HS-27A (cell line): ENCODE measurements around the gene STXBP6.
"Not testable (repeated sequence)": the region's sequence is repeated elsewhere in the genome, so short reads cannot be mapped to it uniquely, and the experiment has no call there.

Experiments used
- DNase-seq: peaks from one replicate; pipeline ENCODE4 v3.0.0-alpha.2; 2012; ENCODE audit warnings: low read depth, missing footprints

STXBP6 gene

DNA sequence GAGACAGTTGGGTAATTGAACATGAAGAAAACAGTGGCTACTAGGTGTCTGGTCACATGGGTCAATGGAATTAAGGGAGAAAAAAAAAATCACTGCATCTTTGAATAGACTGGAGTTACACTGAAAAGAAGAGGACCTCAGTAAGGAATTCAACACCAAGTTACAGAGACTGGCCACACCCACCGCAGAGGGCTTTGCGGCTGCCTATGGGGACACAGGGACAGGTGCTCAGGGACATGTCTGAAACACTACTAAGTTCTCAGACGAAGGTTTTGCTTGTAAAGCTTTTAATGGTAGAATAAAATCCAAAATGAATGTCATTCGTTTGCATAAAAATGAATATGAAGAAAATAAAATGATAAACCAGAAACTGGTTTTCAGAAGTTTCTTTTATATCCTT is 93.8 kb downstream of the STXBP6 start:
- no peak for DNase-seq

DNA sequence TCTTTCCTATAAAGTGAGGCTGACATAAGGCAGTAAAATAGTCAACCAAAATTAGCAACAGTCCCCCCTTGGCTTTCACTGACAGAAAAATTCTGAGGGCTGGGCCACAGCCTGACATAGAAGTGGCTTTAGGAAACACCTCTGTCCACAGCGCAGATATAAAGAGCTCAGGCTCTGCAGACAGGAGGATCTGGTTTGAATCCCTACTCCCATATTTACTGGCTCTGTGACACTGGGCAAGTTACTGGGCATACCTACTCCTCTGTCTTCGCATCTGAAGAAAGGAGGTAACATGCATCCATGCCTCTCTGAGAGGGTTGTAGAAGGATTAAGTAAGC is 95.3 kb downstream of the STXBP6 start:
- no peak for DNase-seq

DNA sequence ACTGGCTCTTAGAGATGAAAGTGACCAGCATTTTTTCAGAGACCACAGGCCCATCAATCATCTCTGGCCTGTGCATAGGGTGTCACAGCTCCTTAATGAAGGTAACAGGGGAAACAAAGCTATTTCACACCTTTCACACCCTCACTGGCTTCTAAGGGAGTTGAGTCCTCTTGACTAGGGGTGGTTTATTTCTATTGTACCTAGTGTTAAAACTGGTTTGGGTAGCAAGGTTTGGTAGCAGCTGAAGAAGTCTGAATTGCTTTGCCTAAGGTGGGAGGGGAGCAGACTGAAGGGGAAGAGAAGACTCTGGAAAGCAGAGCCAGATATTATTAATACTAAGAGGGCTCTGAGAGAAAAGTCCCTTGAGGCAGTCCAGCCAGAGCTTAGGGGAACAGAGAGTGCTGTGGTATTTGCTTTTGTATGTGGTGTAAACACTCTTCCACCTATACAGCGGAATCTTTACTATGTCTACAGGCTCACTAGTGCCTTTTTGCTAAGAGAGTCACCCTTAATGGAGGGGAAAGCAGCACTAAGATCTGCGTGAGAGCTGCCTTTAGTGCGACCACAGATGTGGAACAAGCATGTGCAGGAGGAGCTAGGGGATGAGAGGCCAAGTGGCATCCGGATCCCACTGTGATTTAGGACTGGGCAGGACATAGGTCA is 95.8 kb downstream of the STXBP6 start:
- DNase-seq: no peak

DNA sequence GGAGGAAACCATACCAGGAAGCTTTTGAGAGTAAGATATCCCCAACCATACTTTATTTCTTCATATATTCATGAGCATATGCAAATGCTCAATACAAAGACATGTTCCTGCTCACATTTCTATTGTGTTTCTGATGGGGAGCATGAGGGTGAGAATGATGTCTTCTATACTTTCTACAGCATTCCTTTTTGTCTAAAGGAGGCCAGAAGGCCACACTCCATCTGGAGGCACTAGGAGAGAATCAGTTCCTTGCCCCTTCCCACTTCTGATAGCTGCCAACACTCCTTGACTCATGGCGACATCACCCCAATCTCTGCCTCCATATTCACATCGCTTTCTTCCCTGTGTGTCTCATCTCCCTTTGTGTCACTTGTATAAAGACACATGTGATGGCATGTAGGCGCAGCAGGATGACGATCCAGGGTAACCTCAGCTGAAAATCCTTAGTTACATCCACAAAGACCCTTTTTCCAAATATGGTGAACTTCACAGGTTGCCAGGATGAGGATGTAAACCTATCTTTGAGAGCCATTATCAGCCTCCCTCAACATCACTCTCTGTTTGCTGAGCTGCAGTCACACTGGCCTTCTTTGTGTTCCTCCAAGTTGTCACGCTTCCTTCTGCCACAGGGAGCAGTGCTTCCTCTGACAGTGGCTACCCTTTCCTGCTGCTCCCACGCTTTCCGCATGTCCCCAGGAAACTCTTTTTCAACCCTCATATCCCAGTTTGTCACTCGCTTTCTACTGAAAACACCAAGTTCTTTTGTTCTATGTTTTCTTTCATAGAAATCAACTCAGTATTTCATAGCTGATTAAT is 96.9 kb downstream of the STXBP6 start:
- DNase-seq: no peak

DNA sequence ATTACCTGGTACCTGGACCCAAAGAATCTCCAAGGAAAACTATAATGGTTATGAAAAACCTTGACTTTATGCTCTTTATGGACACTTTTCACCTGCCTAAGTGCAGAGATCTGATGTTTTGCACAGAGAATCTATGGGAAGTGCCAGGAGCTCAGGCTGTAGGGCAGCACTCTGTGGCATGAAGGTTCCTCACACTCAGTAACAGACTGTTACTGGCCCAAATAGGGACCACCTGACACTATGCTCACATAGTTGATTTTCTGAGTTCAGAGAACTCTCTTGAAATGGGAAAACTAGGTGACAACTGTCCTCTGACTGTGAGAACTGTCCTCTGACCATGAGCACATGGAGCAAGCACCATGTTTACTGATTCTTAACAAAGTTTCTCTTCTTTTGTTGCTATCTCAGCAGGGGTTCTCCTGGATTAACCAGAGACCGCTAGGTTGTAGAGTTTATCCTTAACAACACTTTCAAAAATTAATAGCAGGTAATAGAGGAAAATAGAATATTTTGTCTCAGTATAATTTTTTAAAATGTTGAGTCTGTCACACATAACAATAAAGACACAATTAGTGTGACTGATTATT is 101.6 kb downstream of the STXBP6 start:
- no peak for DNase-seq

DNA sequence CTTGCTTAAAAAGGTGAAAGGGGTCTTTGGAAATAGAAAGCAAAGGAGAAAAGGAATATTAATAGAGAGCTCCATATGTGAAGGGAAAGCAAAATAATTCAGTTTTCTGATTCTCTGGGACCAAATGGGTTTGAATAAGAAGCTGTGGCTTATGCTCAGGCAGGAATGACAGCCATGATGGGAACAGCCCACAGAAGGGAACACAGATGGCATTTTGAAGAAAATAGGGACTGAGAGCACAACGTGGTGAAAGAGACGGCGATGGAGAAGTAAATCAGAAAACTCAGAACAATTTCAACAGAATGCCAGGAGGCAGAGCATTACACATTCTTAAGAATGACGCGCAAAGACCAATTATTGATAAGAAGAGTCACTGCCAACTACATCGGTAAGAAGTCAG is 102.8 kb downstream of the STXBP6 start:
- no peak for DNase-seq

DNA sequence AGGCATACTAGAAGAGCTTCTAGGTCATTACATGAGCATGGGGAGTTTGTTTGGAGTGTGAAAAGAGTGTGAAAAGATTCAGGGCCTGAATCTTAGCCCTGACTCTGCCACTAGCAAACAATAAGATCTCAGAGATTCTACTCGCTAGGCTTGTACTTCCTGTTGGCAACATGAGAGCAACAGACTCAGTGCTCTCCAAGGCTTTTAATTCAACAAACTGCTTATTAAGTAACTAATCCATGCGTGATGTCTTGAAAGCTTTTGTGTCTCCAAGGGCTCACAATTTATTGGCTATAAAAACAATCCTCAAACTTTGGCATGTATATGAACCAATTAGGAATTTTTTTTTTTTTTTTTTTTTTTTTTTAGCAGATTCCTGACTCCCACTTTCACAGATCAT is 105.1 kb downstream of the STXBP6 start:
- no peak for DNase-seq

DNA sequence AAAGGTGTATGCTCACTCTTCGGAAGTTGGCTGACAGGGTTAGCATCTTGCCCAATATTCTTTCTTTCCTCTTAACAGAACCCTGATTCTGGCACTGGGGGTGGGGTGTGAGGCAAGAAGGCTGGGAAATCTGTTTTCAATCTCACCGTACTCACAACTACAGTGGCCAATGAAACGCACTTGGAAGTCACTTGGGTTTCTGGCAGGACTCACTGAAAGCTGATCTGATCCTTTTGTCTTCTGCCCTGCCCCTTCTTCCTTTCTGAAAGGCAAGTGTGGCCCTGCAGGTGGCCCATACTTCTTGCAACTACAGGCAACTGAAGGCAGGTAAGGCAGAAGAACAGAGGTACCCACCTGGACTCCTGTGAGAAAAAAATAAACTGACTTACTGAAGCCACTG is 106.9 kb downstream of the STXBP6 start:
- DNase-seq: no peak

DNA sequence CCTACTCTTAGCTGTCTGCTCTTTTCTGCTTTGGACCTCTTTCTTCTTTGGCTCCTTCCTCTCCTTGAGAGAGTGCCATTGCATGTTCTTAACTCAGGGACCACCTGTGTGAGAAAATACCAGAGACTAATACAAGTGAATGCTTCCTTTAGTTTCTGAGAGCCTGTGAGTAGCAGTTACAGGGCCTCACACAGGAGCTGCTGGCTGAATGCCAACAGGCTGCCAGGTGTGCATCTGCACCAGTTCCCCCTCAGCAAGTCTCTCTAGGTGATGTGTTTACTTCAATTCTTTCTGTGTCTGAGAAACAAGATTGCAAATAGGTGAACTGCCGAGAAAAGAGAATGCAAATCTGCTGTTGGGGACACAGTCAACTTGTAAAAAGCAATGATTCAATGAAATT is 108.2 kb downstream of the STXBP6 start:
- no peak for DNase-seq

DNA sequence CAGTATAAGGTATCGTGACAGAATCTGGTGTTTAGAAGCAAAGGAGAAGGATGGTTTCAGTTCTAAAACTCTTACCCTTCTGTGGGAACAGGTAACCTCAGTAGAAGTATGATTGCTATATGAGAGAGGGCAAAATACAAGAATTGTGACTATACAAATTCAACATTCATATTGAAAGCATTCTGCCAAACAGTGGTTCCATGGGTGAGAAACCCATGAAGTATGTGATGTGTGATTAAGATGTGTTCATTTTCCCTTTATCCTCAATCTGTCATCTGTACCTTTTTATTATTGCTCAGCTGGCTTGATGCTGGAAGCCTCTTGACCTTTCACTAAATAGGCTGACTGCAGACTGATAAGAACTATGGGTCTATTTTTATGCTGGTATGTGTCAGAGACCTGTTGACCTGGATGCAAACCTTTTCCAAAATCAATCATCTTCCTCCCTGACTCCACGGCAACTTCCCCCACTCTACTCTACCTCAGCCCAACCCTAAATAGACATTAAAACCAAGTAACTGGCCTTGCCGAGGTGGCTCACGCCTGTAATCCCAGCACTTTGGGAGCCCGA is 109.6 kb downstream of the STXBP6 start:
- no peak for DNase-seq

DNA sequence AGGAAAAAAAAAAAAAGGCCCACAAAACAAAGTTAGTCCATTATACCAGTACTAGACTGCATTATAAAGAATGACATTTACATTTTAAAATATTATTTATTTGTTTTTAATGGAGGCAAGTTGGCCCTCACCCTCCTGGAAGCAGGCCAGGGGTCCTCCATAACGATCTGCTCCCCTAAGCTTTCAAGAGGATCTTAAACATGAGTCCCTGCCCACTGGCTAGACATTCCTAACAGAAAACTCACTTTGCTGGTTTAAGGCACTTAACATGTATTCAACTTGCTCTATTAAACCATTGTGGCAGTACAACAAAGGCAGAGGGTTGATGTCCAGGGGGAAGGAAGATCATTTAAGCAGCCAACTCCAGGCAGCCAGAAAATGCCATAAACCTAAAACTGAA is 111.4 kb downstream of the STXBP6 start:
- no peak for DNase-seq

DNA sequence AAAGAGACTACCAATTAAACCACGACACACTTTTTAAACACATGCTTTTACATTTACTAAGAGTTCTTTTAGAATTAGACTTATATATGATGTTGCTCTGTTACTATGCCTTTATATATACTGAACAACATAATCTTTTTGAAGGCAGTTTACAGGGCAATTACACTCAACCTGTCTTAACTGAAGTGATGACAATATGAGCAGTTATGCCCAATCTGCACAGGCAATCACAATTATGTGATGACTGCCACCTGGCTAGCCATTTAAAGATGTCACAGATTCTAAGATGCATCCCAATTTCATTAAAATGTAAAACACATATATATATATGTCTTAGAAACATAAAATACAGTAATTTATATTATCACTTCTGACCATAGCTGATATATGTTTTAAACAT is 112.6 kb downstream of the STXBP6 start:
- no peak for DNase-seq

DNA sequence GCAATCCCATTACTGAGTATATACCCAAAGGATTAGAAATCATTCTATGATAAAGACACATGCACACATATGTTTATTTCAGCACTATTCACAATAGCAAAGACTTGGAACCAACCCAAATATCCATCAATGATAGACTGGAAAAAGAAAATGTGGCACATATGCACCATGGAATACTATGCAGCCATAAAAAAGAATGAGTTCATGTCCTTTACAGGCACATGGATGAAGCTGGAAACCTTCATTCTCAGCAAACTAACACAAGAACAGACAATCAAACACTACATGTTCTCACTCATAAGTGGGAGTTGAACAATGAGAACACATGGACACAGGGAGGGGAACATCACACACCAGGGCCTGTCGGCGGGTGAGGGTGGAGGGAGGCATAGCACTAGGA is 113.2 kb downstream of the STXBP6 start:
- DNase-seq: not testable (repeated sequence)

DNA sequence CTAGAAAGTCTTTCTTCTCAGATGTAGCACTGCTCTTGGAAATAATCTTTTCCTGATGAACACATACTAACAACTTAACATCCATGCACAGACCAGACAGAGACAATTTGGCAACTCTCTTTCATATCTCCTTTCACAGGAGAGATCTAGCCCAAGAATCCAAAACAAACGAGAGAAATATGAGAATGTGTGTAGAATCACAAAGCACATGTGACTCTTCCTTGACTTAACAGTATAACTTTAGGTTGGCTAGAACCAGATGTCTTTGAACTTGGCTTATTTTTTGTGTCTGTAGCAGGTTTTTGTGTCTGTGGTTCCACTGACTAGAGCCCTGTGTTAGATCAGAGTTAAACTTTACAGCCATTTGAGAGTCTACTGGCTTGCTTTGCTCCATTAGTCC is 114.2 kb downstream of the STXBP6 start:
- no peak for DNase-seq

DNA sequence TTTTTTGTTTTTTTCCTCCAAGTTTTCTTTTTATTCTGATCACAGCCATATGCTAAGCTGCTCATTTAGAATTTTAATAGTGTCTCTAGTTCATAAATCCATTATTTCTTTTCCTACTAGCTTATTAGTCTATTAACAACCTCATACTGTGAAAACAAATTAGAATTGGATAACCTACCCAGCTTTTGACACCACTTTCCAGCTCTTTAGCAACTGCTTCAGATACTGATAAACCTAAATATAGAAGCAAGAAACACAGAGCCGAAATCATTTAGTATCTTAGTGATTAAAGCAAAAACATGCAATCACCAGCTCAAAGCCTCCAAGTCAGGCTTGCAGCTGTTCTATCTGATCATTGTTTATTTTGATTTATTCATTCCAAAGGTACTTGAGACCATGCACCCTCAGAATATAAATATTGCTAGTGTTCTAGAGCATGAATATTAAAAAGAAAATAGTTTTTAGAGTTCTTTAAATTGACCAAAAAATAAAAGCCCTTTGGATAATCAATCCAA is 121.5 kb downstream of the STXBP6 start:
- DNase-seq: no peak

DNA sequence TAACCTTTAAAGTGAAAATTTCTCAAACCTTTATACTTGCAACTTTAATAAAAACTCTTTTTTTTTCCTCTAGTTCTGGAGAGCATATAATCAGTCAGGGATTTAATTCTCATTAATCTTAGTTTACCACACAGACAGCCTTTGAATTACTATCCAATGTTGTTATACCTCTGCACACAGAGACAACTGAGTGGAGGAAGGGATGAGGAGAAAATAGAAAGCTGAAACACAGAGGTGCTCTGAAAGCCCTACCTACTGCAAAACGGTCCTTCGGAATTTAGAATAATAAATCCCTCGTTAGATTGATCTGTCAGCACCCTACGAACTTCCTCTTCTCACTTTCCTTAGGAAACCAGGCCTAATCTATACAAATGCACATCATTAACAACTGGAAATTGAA is 122.1 kb downstream of the STXBP6 start:
- no peak for DNase-seq

DNA sequence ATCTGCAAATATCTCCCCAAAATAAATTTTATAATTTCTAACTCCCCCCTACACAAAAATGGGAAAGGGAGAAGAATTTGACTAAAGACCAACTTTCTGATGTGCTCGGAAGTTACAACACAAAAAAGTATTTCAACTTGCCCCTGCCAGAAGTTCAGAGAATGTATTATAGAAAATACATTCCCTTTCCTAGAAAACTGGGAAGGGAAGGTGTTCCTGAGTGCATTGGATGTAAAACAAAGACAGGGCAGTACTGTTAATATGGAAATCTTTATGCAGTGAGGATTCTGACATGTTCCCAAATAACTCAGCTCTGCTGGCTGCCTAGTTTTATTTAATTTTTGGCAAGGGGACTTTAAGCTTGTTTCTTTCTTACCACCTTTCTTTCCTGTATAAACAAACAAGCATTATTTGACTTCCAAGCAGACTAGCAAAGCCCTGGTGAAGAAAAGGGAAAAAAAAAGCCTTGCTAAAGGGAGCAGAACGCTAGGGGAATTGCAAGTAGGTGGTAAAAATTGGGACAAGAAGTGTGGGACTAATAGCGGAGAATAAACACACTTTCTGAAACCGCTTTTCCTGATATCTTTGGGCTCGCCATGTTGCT is 124.1 kb downstream of the STXBP6 start:
- DNase-seq: no peak

DNA sequence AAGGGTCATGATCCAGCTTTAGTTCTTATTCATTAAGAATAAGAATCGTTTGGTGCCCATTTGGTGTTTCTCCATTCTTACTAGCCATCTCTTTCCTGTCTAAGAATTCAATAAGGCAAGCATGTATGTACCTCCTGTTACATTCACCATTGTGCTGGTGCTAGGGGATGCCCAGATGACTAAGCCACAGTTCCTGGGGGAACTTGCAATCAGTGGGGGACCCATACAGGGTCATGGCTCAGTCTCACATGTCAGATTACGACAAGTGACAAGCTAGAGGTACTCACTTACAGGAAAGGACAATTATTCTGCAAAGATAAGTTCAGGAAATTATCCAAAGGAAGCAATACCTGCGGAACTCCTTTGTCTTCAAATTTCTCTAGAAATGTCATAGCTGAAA is 125.4 kb downstream of the STXBP6 start:
- no peak for DNase-seq

DNA sequence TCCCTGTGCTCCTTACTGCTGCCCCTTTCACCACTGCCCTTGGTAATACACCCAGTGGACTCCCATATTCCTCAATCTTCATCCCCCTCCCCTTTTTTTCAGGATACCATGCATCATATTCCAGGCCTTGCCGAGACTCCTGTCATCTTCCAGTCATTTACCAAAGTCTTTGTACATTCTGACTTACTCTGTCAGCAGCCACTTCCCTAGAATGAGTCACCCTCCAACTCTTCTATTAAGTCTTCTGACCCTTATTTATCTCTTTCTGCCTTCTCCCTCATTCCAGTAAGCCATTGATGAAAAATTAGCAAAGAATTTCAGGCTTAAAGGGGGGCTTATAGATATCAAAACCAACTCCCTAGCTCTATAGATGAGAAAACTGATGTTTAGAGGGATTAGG is 128.0 kb downstream of the STXBP6 start:
- DNase-seq: peak; percentile 57

DNA sequence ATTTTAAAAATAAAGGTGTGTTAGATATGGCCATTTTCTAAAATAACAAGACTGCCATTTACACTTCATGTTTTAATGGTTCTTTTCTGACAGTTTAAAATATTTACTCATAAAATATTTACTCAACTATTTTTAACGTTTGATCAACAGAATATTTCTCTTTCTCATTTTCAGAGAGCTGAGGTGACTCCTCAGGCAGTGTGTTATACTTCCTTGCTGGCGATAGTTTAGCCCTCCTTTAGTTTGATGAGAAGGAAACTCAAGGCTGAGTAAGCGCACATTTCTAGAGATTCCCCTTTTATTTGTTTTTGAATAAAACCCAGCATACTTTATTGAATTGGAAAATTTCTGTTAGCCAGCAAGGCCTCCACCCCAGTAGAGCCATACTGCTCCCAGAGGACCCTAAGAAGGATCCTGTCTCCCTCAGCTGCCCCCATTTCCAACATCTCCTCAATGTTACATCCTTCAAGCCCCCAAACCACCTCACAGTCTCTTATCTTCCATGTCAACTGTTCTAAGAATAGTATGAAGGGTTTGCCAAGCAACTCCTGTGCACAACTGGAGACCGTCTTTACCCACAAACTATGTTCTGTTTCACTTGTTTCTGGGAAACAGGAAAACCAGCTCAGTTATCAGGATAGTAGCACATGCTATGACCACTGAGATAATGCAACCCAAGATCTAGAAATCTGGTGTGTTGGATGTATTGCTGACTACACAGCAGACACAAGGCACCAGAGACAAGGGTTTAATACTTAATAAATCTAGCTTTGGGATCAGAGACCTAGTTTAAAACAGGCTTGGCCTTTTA is 129.5 kb downstream of the STXBP6 start:
- no peak for DNase-seq

DNA sequence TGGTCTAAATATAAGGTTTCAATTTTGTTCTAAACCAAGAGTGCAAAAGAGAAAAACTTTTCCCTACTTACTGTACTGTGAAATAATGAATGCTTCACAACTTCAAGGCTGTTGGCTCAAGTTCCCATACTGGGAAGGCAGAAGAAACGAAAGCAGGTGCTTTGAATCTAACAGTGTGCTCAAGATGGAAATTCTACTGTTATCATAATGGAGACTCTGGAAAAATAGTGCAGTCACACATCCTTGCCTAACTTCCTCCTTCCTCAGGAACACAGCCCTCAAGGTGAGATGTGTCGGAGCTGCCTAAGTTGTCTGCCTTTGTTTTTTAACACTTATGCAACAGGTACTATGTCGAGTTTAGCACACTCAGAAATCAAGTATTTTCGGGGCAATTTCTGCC is 131.1 kb downstream of the STXBP6 start:
- no peak for DNase-seq
